Smooth muscle cell (in vitro differentiated cells): ENCODE measurements around the gene CDC5L. TPM values are rescaled to one million over a fixed set of nuclear protein-coding genes. Genes with fewer than 3 reads are reported as not detected.
"Not testable (repeated sequence)": the region's sequence is repeated elsewhere in the genome, so short reads cannot be mapped to it uniquely, and the experiment has no call there.

Source experiments
- DNase-seq: peaks from one replicate; lab custom pipeline; 2025; ENCODE audit not compliant: unreplicated experiment; lab: John Stamatoyannopoulos, UW
- H2AFZ ChIP-seq: fragments of 200-600 bp; sonication (generic); 2 replicates; pipeline ENCODE4 v1.6.0; 2016; ENCODE audit warnings: antibody characterized with exemption, low read depth, mild to moderate bottlenecking
- H3F3A ChIP-seq: fragments of 200-600 bp; sonication (generic); 2 replicates; pipeline ENCODE4 v1.6.0; 2017; ENCODE audit warnings: antibody characterized with exemption, low read depth
- H3K27ac ChIP-seq: fragments of 200-600 bp; sonication (generic); 2 replicates; pipeline ENCODE4 v1.5.1; 2016; ENCODE audit warnings: low read depth, mild to moderate bottlenecking
- H3K27me3 ChIP-seq: fragments of 200-600 bp; sonication (generic); 2 replicates; pipeline ENCODE4 v1.6.1; 2016; ENCODE audit warnings: low read depth, mild to moderate bottlenecking
- H3K36me3 ChIP-seq: fragments of 200-600 bp; sonication (generic); 2 replicates; pipeline ENCODE4 v1.5.1; 2016; ENCODE audit warnings: low read depth
- H3K4me1 ChIP-seq: fragments of 200-600 bp; sonication (generic); 2 replicates; pipeline ENCODE4 v1.5.1; 2016; ENCODE audit warnings: low read depth
- H3K4me2 ChIP-seq: fragments of 200-600 bp; sonication (generic); 2 replicates; pipeline ENCODE4 v1.6.0; 2016; ENCODE audit warnings: mild to moderate bottlenecking
- H3K4me3 ChIP-seq: fragments of 200-600 bp; sonication (generic); 2 replicates; pipeline ENCODE4 v1.5.1; 2016; ENCODE audit warnings: mild to moderate bottlenecking
- H3K79me2 ChIP-seq: fragments of 200-600 bp; sonication (generic); 2 replicates; pipeline ENCODE4 v1.6.0; 2016; ENCODE audit warnings: low read depth, mild to moderate bottlenecking
- H3K9ac ChIP-seq: fragments of 200-600 bp; sonication (generic); 2 replicates; pipeline ENCODE4 v1.6.0; 2016; ENCODE audit warnings: low read depth
- H3K9me3 ChIP-seq: fragments of 200-600 bp; sonication (generic); replicated peaks from 2 replicates; pipeline ENCODE4 v1.5.1; 2016; ENCODE audit warnings: low read depth
- H4K20me1 ChIP-seq: fragments of 200-600 bp; sonication (generic); 2 replicates; pipeline ENCODE4 v1.6.0; 2016; ENCODE audit warnings: low read depth
- CTCF ChIP-seq: fragments of 200-600 bp; sonication (generic); IDR thresholded peaks from 2 replicates; pipeline ENCODE4 v1.5.1; 2017; ENCODE audit warnings: borderline replicate concordance, mild to moderate bottlenecking, antibody characterized with exemption; ENCODE audit not compliant: insufficient read depth, poor library complexity, severe bottlenecking
- WGBS: methylation state at CpG from one replicate; pipeline ENCODE4 v1.1.7; 2016; ENCODE audit warnings: low lambda C conversion rate; 5-methylcytosine and 5-hydroxymethylcytosine counted together
- polyA plus RNA-seq: library from polyadenylated mRNA; unstranded; fragments of >200 nt; fragmentation: Nextera tagmentation; extraction: Ambion mirVana; gene quantifications from 2 replicates; pipeline ENCODE4 v1.2.1, GENCODE V29; 2016
- total RNA-seq: library from RNA; depleted of rRNA; stranded (reverse); fragments of >200 nt; gene quantifications from 2 replicates; pipeline ENCODE4 v1.2.3, GENCODE V29; 2014

CDC5L gene
- total and polyA plus RNA-seq, 2 experiments from 2014 or later = 12.5 to 29.7 TPM

DNA sequence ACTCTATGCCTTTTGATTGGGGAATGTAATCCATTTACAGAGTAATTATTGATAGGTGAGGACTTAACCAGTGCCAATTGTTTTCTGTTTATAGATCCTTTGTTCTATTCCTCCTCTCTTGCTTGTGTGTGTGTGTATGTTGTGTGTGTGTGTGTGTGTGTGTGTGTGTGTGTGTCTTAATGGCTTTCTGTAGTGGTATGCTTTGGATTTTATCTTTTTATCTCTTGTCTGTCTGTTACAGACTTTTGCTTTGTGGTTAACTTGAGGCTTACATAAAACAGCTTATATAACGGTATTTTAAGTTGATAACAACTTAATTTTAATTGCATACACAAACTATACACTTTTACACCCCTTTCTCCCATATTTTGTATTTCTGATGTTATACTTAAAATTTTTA lies 54.7 kb downstream of the CDC5L start:
- Histone ChIP-seq H3K4me2 (no peak overlapping the region), H3K4me3 (no peak overlapping the region), H2AFZ (no peak overlapping the region), H3K36me3 (peaks cover 5% of the 10 kb centered on the region), H3K9me3 (peaks cover 7% of the 10 kb centered on the region), H3K27ac (no peak overlapping the region), H3K27me3 (no peaks in the 10 kb centered on the region), H3K9ac (no peak overlapping the region), H4K20me1 (peaks cover 9% of the 10 kb centered on the region), H3K4me1 (no peaks in the 10 kb centered on the region), H3F3A (peaks cover 15% of the 10 kb centered on the region), H3K79me2 (peaks cover 24% of the 10 kb centered on the region)
- no peak for DNase-seq
- WGBS = 79% methylated on average over 1 of the region's 1 CpG
- no peak for TF ChIP-seq CTCF

DNA sequence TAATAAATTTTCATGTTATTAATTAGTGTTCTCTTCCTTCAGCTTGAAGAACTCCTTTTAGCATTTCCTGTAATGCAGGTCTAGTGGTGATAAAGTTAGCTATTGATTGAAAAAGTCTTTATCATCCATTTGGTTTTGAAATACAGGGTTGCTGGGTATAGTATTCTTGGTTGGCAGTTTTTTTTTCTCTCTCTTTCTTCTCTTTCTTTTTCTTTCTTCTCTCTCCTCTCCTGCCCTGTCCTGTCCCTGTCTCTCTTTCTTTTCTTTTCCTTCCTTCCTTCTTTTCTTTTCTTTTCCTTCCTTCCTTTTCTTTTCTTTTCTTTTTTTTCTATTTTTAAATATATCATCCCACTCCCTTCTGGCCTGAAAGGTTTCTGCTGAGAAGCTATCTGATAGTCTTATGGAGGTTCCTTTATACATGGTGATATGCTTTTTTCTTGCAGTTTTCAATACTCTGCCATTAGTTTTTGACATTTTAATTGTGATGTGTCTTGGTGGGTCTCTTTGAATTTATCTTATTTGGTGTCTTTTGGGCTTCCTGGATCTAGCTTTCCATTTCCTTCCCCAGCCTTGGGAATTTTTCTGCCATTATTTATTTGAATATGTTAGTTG lies 55.4 kb downstream of the CDC5L start:
- H3F3A ChIP-seq = peaks cover 15% of the 10 kb centered on the region
- H3K9me3 ChIP-seq = peaks cover 7% of the 10 kb centered on the region
- no peak overlapping the region for H3K4me2 ChIP-seq
- no peak for DNase-seq
- H3K9ac ChIP-seq = no peak overlapping the region
- no peak overlapping the region for H2AFZ ChIP-seq
- peaks cover 5% of the 10 kb centered on the region for H3K36me3 ChIP-seq
- no peak overlapping the region for H3K4me3 ChIP-seq
- H3K27me3 ChIP-seq = no peaks in the 10 kb centered on the region
- no peak for TF ChIP-seq CTCF
- H3K27ac ChIP-seq = no peak overlapping the region
- H3K79me2 ChIP-seq = peaks cover 24% of the 10 kb centered on the region
- H3K4me1 ChIP-seq = no peaks in the 10 kb centered on the region
- peaks cover 9% of the 10 kb centered on the region for H4K20me1 ChIP-seq

- no peak for DNase-seq
- Histone ChIP-seq H3K4me1 (no peaks in the 10 kb centered on the region), H3K27ac (no peak overlapping the region), H3K9ac (no peak overlapping the region), H3F3A (peaks cover 11% of the 10 kb centered on the region), H3K4me3 (no peak overlapping the region), H2AFZ (no peak overlapping the region), H4K20me1 (peaks cover 9% of the 10 kb centered on the region), H3K27me3 (no peaks in the 10 kb centered on the region), H3K79me2 (peaks cover 24% of the 10 kb centered on the region), H3K9me3 (peaks cover 7% of the 10 kb centered on the region), H3K4me2 (no peak overlapping the region), H3K36me3 (no peaks in the 10 kb centered on the region)
- whole genome bisulfite sequencing = 90% methylated on average over 1 of the region's 1 CpG
- TF ChIP-seq CTCF = no peak
These were observed 57.3 kb downstream of the CDC5L start for GRCh38 chr6:44444853-44445252.

DNA sequence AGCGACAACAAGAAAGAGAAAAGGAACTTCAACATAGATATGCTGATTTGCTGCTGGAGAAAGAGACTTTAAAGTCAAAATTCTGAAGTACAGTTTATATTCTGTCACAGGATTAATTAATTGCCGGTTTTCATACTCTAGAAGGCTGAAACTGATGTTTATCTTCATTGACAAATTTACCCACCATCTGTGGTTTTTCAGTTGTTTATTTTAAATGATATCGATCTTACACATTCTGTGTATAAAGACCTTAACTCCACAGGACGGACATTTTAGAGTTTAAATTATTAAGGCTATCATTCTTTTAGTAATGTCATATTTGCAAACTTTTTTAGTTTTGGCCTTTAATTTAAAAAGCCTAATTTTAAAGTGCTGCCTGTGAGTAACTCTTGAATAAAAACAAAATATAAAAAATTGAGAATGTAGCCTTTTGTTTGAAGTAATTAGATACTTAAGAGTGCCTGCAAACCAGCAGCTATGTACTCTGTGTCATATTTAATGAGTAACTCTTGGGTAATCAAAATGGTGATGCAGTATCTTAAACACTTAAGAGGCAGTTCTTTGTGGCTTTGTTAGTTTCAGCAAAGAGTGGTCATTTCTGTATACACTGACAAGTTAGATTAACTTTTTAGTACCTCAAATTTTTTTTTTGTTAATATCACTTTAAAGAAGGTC lies 59.3 kb downstream of the CDC5L start:
- Histone ChIP-seq H3K4me2 (peak overlapping the region; percentile 11), H3K9me3 (peaks cover 7% of the 10 kb centered on the region), H3K27ac (peak overlapping the region; percentile 73), H3K4me1 (no peaks in the 10 kb centered on the region), H3K36me3 (no peaks in the 10 kb centered on the region), H3K27me3 (no peaks in the 10 kb centered on the region), H3K4me3 (no peak overlapping the region), H3K79me2 (peaks cover 16% of the 10 kb centered on the region), H4K20me1 (peaks cover 9% of the 10 kb centered on the region), H3F3A (peaks cover 11% of the 10 kb centered on the region), H3K9ac (no peak overlapping the region), H2AFZ (no peak overlapping the region)
- no peak for TF ChIP-seq CTCF
- no peak for DNase-seq
- WGBS = 92% methylated on average over 4 of the region's 4 CpGs

- not testable (repeated sequence) for H3K4me2 ChIP-seq, H3K4me1 ChIP-seq, H4K20me1 ChIP-seq, H3K9ac ChIP-seq, H3K27ac ChIP-seq, H2AFZ ChIP-seq, DNase-seq, H3K27me3 ChIP-seq, H3K79me2 ChIP-seq, H3K9me3 ChIP-seq, H3K36me3 ChIP-seq, H3K4me3 ChIP-seq
- 72% methylated on average over 2 of the region's 2 CpGs for WGBS
- H3F3A ChIP-seq = peaks cover 14% of the 10 kb centered on the region
These were observed 61.7 kb downstream of the CDC5L start for GRCh38 chr6:44449181-44449580.
